ENCODE data around the gene SSRP1. TPM values are rescaled to one million over a fixed set of nuclear protein-coding genes. Genes with fewer than 3 reads are reported as not detected.

The SSRP1 gene
- total and polyA plus RNA-seq, 2 of the 13 experiments (the other 11 are each of a cell fraction or from before 2014, with no cell fraction given), result 93.6 to 129 TPM

DNA sequence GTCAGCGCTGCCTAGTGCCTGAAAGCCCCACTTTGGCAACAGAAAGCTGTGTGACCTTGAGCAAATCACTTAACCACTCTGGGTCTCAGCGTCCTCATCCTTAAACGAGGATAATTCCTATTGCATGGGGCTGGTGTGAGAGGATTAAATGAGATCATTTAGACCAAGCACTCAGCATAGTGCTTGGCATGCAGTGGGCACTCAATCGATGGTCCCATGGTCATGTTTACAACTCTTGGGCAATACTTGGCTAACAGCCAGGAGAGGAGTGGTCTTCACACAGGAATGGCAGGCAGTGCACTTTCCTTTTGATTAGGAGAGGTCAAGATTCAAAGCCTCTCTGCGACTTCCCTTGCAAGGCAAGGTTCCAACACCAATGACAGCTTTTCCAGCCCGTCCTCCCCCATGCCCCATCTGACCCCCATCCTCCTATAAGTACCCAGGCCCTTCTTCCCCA is 25.0 kb downstream of the SSRP1 start (continued):
- TF ChIP-seq, protein P1, sequence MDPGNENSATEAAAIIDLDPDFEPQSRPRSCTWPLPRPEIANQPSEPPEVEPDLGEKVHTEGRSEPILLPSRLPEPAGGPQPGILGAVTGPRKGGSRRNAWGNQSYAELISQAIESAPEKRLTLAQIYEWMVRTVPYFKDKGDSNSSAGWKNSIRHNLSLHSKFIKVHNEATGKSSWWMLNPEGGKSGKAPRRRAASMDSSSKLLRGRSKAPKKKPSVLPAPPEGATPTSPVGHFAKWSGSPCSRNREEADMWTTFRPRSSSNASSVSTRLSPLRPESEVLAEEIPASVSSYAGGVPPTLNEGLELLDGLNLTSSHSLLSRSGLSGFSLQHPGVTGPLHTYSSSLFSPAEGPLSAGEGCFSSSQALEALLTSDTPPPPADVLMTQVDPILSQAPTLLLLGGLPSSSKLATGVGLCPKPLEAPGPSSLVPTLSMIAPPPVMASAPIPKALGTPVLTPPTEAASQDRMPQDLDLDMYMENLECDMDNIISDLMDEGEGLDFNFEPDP (CRISPR knock-in tag; conservative IDR thresholded peaks at IDR 0.05), result 0 out of 2 replicates have a peak, but pooled peaks have one; percentile 83
- TF ChIP-seq, protein P2, sequence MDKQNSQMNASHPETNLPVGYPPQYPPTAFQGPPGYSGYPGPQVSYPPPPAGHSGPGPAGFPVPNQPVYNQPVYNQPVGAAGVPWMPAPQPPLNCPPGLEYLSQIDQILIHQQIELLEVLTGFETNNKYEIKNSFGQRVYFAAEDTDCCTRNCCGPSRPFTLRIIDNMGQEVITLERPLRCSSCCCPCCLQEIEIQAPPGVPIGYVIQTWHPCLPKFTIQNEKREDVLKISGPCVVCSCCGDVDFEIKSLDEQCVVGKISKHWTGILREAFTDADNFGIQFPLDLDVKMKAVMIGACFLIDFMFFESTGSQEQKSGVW (CRISPR knock-in tag; IDR thresholded peaks at IDR 0.05; ENCODE audit: borderline replicate concordance), result no peak
- TF ChIP-seq FOXJ3 (CRISPR knock-in tag; IDR thresholded peaks at IDR 0.05; ENCODE audit: borderline replicate concordance) (peak; percentile 82; the same call in 1 of the 2 replicates), SRSF9 (IDR thresholded peaks at IDR 0.05; ENCODE audit: borderline replicate concordance, insufficient read depth, low read depth, low read length, poor library complexity, severe bottlenecking) (no peak), RARA (CRISPR knock-in tag; IDR thresholded peaks at IDR 0.05) (0 out of 2 replicates have a peak, but pooled peaks have one; percentile 32), MEIS1 (CRISPR knock-in tag; IDR thresholded peaks at IDR 0.05; ENCODE audit: borderline replicate concordance) (no peak), KLF13 (CRISPR knock-in tag; IDR thresholded peaks at IDR 0.05) (no peak), NR2F2 (IDR thresholded peaks at IDR 0.05; ENCODE audit: borderline replicate concordance, low read depth) (peak; percentile 10; the same call in 1 of the 2 replicates), MAFK (conservative IDR thresholded peaks at IDR 0.05 in 1 of 2, IDR thresholded peaks at IDR 0.05 in 1 of 2; ENCODE audit: low read length in 2 of 2) (no peak), FOSL2 (CRISPR knock-in tag; IDR thresholded peaks at IDR 0.05) (no peak), SAFB2 (CRISPR knock-in tag; IDR thresholded peaks at IDR 0.05; ENCODE audit: borderline replicate concordance, low read depth) (0 out of 2 replicates have a peak, but pooled peaks have one; percentile 10), ZMYM3 (CRISPR knock-in tag; IDR thresholded peaks at IDR 0.05) (peak; percentile 96), MTF2 (CRISPR knock-in tag; IDR thresholded peaks at IDR 0.05; ENCODE audit: borderline replicate concordance) (0 out of 2 replicates have a peak, but pooled peaks have one; percentile 74), ZFP36L1 (CRISPR knock-in tag; IDR thresholded peaks at IDR 0.05) (no peak), CBX5 (CRISPR knock-in tag; IDR thresholded peaks at IDR 0.05; ENCODE audit: borderline replicate concordance) (no peak), NFE2L2 (IDR thresholded peaks at IDR 0.05; ENCODE audit: low read length) (no peak)
- TF ChIP-seq, protein P3, sequence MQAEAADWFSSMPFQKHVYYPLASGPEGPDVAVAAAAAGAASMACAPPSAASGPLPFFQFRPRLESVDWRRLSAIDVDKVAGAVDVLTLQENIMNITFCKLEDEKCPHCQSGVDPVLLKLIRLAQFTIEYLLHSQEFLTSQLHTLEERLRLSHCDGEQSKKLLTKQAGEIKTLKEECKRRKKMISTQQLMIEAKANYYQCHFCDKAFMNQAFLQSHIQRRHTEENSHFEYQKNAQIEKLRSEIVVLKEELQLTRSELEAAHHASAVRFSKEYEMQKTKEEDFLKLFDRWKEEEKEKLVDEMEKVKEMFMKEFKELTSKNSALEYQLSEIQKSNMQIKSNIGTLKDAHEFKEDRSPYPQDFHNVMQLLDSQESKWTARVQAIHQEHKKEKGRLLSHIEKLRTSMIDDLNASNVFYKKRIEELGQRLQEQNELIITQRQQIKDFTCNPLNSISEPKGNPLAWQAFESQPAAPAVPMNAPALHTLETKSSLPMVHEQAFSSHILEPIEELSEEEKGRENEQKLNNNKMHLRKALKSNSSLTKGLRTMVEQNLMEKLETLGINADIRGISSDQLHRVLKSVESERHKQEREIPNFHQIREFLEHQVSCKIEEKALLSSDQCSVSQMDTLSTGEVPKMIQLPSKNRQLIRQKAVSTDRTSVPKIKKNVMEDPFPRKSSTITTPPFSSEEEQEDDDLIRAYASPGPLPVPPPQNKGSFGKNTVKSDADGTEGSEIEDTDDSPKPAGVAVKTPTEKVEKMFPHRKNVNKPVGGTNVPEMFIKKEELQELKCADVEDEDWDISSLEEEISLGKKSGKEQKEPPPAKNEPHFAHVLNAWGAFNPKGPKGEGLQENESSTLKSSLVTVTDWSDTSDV (CRISPR knock-in tag; IDR thresholded peaks at IDR 0.05), result 0 out of 2 replicates have a peak, but pooled peaks have one; percentile 18
- TF ChIP-seq, protein P4, sequence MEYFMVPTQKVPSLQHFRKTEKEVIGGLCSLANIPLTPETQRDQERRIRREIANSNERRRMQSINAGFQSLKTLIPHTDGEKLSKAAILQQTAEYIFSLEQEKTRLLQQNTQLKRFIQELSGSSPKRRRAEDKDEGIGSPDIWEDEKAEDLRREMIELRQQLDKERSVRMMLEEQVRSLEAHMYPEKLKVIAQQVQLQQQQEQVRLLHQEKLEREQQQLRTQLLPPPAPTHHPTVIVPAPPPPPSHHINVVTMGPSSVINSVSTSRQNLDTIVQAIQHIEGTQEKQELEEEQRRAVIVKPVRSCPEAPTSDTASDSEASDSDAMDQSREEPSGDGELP (IDR thresholded peaks at IDR 0.05; ENCODE audit: borderline replicate concordance, low read depth), result no peak

All from HepG2 (cell line).